SKM-1 treated with dmso at 0.1 percent for 144 hours (cell line): ENCODE results near the gene FBXO40.
"Not testable (repeated sequence)": the region's sequence is repeated elsewhere in the genome, so short reads cannot be mapped to it uniquely, and the experiment has no call there.

Source experiments
- DNase-seq: peaks from one replicate; lab custom pipeline; 2025; ENCODE audit not compliant: unreplicated experiment; lab: John Stamatoyannopoulos, UW

Gene FBXO40, protein sequence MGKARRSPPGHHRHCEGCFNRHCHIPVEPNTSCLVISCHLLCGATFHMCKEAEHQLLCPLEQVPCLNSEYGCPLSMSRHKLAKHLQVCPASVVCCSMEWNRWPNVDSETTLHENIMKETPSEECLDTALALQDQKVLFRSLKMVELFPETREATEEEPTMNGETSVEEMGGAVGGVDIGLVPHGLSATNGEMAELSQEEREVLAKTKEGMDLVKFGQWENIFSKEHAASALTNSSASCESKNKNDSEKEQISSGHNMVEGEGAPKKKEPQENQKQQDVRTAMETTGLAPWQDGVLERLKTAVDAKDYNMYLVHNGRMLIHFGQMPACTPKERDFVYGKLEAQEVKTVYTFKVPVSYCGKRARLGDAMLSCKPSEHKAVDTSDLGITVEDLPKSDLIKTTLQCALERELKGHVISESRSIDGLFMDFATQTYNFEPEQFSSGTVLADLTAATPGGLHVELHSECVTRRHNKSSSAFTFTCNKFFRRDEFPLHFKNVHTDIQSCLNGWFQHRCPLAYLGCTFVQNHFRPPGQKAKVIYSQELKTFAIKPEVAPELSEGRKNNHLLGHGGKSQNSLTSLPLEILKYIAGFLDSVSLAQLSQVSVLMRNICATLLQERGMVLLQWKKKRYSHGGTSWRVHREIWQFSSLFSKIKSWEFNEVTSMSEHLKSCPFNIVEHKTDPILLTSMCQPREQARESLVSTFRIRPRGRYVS

DNA sequence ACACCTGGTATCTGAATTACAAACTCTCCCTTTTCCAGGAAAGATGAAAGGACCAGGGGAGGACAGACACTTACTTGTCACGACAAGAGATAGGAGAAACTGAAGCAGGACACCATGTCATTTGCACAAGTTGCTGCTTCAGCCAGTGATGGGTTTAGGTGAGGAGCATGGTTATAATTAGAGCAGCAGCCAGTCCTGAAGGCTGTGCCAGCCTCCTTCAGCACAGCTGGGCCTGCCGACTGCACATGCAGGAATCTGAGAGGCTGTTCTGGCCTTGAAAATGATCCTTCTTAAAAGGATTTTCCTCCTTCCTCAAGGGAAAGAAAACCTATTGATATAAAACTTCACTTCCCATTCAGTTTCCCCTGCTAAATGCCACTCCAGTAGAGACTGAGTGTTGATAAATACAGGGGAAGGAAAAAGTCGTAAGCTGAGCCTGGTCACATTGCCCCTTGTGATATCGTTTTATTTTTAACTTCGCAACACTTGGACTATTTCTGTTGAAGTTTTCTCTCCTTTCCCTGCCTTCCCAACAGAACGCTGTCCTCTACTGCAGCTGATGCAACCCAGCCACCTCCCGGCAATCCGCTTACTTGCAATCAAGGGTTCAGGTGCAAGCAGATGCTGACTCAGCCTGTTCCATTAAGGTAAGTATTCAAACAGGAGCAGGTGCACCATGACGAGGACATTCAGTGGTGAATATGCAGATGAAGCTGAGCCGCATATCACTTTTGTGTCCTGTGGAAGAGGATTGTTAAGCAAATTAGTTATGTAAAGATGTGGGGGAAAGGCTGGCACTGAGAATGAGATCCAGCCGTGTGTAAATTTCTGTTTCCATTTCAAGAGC is at the start of gene FBXO40:
Gene FBXO40, plus strand, starts transcription at position 524 of the 847 bp plus-strand sequence. CDS start 27,197 bp downstream, outside the sequence.
- no peak for DNase-seq

- DNase-seq: no peak
Observed at GRCh38 chr3:121545049-121545573, 48.1 kb upstream of the FBXO40 start.

- DNase-seq: peak; percentile 91
Observed at GRCh38 chr3:121545574-121546455, 47.4 kb upstream of the FBXO40 start, which contains the start of gene POLQ. Gene POLQ (minus strand): TSS chr3:121545988. CDS start chr3:121545877, 111 bp downstream.

DNA sequence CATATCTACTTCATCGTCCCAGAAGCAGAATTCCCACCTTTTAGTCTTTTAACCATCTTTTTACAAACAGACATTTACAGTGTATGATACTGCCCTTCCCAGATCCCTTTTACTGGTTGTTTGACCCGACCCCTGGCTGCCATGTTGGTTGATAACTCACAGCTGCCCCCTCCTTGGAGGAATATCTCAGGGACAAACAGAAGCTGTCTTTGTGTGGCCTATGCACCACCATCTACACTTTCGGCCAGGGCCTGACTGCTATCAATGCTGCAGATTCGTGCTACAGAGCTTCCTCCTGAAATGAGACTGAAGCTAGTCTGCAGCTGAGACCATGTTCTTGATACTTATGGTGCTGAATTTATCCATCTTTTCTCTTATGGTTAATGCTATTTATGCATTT is 40.8 kb upstream of the FBXO40 start:
- no peak for DNase-seq

DNA sequence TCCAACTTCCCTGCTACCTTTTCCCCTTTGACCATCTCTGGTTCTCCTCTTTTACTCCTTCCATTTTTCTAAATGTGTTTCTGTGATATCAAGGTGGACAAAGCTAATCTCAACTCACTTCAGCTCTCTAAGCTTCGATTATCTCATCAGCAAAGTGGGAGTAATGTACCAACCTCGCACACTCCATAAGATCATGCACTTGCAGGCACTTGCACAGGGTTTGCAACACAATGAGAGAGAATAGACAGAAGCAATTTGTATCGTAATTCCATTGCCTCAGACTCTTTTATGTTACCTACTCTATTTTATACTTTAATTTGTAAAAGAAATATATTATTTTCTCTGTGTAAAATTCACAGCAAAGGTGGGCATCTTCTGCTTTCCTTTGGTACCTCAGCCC is 40.4 kb upstream of the FBXO40 start:
- DNase-seq: no peak

DNA sequence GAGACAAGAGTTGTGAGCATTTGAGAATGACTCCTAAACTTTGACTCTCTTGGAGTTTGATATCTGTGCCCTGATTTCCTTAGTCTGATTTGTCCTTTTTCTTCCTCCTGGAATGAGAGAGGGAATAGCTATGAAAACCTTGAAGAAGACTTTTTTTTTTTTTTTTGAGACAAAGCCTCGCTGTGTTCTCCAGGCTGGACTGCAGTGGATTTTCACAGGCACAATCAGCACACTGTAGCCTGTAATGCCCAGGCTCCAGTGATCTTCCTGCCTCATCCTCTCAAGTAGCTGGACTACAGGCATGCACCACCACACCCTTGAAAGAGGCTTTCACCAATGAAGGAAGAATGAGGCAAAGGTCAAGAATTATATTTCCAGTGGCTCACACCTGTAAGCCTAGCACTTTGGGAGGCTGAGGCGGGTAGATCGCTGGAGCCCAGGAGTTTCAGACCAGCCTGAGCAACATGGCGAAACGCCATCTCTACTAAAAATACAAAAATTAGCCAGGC is 35.7 kb upstream of the FBXO40 start:
- DNase-seq: no peak

GRCh38 chr3:121562148-121562547 is 31.0 kb upstream of the FBXO40 start:
- DNase-seq: no peak

DNA sequence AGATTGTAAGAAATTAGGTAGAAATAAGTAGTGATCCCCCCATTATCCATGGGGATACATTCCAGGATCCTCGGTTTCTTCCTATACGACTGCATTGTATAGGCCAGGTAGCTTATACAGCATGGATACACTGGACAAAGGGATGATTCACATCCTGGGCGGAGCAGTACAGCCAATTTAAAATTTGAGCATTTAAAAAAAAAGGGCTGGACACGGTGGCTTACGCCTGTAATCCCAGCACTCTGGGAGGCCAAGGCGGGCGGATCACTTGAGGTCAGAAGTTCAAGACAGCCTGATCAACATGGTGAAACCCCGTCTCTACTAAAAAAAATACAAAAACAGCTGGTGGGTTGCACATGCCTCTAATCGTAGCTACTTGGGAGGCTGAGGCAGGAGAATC is 26.4 kb upstream of the FBXO40 start:
- DNase-seq: no peak

GRCh38 chr3:121567649-121568048 is 25.5 kb upstream of the FBXO40 start, which contains the start of gene ARGFX:
Gene ARGFX (plus strand): TSS chr3:121567949. CDS start chr3:121570714, 2,765 bp downstream.
- DNase-seq: no peak

DNA sequence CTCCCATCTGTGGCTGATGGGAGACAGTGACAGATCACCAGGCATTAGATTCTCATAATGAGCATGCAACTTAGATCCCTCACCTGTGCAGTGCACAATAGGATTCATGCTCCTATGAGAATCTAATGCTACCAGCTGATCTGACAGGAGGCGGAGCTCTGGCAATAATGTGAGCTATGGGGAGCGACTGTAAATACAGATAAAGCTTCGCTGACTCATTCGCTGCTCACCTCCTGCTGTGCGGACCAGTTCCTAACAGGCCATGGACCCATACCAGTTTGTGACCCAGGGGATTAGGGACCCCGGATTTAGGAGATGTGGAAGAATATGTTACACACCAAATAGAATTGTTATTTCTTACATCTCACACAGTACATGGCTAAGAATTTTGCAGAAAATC is 18.7 kb upstream of the FBXO40 start:
- DNase-seq: no peak

DNA sequence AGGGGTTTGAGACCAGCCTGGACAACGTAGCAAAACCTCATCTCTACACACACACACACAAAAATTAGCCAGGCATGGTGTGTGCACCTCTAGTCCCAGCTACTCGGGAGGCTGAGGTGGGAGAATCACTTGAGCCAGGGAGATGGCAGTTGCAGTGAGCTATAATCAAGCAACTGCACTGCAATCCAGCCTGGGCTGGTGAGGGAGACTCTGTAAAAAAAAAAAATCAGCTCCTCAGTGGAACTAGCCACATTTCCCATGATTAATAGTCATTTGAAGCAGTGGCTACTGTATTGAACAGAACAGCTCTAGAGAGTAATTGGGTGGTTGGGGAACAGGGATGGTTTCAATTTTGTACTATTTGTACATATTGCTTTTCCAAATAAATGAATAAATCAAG is 11.5 kb upstream of the FBXO40 start:
- no peak for DNase-seq

DNA sequence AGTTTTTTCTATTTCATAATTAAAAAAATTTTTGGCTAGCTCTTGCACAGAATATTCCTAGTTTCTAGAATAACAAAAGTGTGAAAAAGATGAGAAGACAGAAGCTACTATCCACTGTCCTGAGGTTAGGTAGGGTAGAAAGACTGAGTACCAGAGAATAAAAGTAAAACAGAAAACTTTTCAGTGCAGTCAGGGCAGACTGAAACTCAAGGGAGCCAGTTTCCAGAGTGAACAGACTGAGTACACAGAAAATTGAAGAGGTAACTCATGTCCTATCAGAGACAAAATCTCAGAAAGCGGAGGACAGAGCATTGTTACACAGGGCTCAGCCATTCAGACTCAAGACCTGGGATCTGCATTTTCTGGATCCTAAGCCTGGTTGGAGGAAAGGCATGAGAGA is 8.8 kb upstream of the FBXO40 start:
- DNase-seq: no peak

DNA sequence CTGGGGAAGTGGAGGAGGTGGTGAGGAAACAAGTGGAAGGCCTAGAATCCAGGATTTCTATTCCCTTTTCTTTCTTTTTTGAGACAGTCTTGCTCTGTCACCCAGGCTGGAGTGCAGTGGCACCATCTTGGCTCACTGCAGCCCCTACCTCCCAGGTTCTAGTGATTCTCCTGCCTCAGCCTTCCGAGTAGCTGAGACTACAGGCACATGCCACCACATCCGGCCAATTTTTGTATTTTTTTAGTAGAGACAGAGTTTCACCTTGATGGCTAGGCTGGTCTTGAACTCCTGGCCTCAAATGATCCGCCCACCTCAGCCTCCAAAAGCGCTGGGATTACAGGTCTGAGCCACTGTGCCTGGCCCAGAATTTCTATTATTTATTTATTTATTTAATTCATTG is 627 bp downstream of the FBXO40 start:
- DNase-seq: not testable (repeated sequence)

GRCh38 chr3:121594850-121595249 is 1.7 kb downstream of the FBXO40 start:
- no peak for DNase-seq

GRCh38 chr3:121595765-121596406 is 2.7 kb downstream of the FBXO40 start:
- DNase-seq: no peak

GRCh38 chr3:121598564-121598963 is 5.4 kb downstream of the FBXO40 start:
- no peak for DNase-seq

DNA sequence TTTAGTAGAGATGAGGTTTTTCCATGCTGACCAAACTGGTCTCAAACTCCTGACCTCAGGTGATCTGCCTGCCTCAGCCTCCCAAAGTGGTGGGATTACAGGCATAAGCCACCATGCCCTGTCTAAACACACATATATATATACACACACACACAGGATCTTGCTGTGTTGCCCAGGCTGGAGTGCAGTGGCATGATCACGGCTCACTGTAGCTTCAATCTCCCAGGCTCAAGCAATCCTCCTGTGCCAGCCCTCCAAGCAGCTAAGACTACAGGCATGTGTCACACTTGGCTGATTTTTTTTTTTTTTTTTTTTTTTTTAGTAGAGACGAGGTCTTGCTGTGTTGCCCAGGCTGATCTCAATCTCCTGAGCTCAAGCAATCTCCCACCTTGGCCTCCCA is 6.7 kb downstream of the FBXO40 start:
- DNase-seq: not testable (repeated sequence)

- no peak for DNase-seq
Observed at GRCh38 chr3:121601212-121601812, 8.1 kb downstream of the FBXO40 start.

- DNase-seq: no peak
Observed at GRCh38 chr3:121604759-121605158, 11.6 kb downstream of the FBXO40 start.
